Activated T-helper 17 cell treated with anti-CD3 and anti-CD28 coated beads, Interleukin-2, amount 50 U/mL, for 72 hours (primary cell): ENCODE data around the gene MROH2B. TPM values are rescaled to one million over a fixed set of nuclear protein-coding genes. Genes with fewer than 3 reads are reported as not detected.

Source experiments
- ATAC-seq: fragments of 150-1000 bp; cut with Tn5 transposase; replicated peaks from 2 replicates; pipeline ENCODE4 v1.10.0; 2021; ENCODE audit warnings: mild to moderate bottlenecking, moderate library complexity
- H3K27ac Mint-ChIP-seq: one replicate; pipeline ENCODE4 v1.8.0; 2022; ENCODE audit warnings: mixed read lengths
- H3K27me3 Mint-ChIP-seq: one replicate; pipeline ENCODE4 v1.8.0; 2022; ENCODE audit warnings: mixed read lengths
- H3K36me3 Mint-ChIP-seq: one replicate; pipeline ENCODE4 v1.8.0; 2022; ENCODE audit warnings: low read depth, mild to moderate bottlenecking, mixed read lengths
- H3K4me1 Mint-ChIP-seq: one replicate; pipeline ENCODE4 v1.8.0; 2022; ENCODE audit warnings: mixed read lengths
- H3K4me3 Mint-ChIP-seq: one replicate; pipeline ENCODE4 v1.8.0; 2022; ENCODE audit warnings: mild to moderate bottlenecking, mixed read lengths
- H3K9me3 Mint-ChIP-seq: one replicate; pipeline ENCODE4 v1.8.0; 2022; ENCODE audit warnings: mixed read lengths
- total RNA-seq, 2 donors: library from RNA; stranded (reverse); gene quantifications; one replicate each; pipeline ENCODE4 v1.2.3, GENCODE V29; 2022

MROH2B gene
- not detected for total RNA-seq

- Mint-ChIP-seq H3K27me3 (no peaks in the 10 kb centered on the region), H3K4me3 (no peak within 1 kb of the TSS), H3K27ac (no peak within 1 kb of the TSS), H3K4me1 (no peaks in the 10 kb centered on the region), H3K9me3 (no peaks in the 10 kb centered on the region), H3K36me3 (no peaks in the 10 kb centered on the region)
- ATAC-seq = no peak
These were observed at the start of gene MROH2B for GRCh38 chr5:41071242-41071641. Gene MROH2B (minus strand): TSS chr5:41071342. CDS start chr5:41070852, 490 bp downstream.

- H3K27ac Mint-ChIP-seq = no peak overlapping the region
- no peaks in the 10 kb centered on the region for H3K27me3 Mint-ChIP-seq
- no peaks in the 10 kb centered on the region for H3K36me3 Mint-ChIP-seq
- no peaks in the 10 kb centered on the region for H3K9me3 Mint-ChIP-seq
- no peaks in the 10 kb centered on the region for H3K4me1 Mint-ChIP-seq
- no peak for ATAC-seq
- H3K4me3 Mint-ChIP-seq = no peak overlapping the region
These were observed 49.5 kb upstream of the MROH2B start for GRCh38 chr5:41120600-41120999.

GRCh38 chr5:41118177-41118576 lies 47.0 kb upstream of the MROH2B start:
- no peaks in the 10 kb centered on the region for H3K27me3 Mint-ChIP-seq
- no peak for ATAC-seq

GRCh38 chr5:41115281-41115680 lies 44.1 kb upstream of the MROH2B start:
- Mint-ChIP-seq H3K4me3 (no peak overlapping the region), H3K27ac (no peak overlapping the region), H3K9me3 (no peaks in the 10 kb centered on the region), H3K4me1 (no peaks in the 10 kb centered on the region), H3K27me3 (no peaks in the 10 kb centered on the region), H3K36me3 (no peaks in the 10 kb centered on the region)
- no peak for ATAC-seq

More at GRCh38 chr5:41118177-41118576, 47.0 kb upstream of the MROH2B start:
- H3K9me3 Mint-ChIP-seq = no peaks in the 10 kb centered on the region
- H3K36me3 Mint-ChIP-seq = no peaks in the 10 kb centered on the region
- H3K4me1 Mint-ChIP-seq = no peaks in the 10 kb centered on the region
- no peak overlapping the region for H3K4me3 Mint-ChIP-seq
- H3K27ac Mint-ChIP-seq = no peak overlapping the region

GRCh38 chr5:41112486-41113455 lies 41.6 kb upstream of the MROH2B start:
- H3K27ac Mint-ChIP-seq = no peak overlapping the region
- no peaks in the 10 kb centered on the region for H3K36me3 Mint-ChIP-seq

GRCh38 chr5:41109186-41109585 lies 38.0 kb upstream of the MROH2B start:
- no peak overlapping the region for H3K4me3 Mint-ChIP-seq
- H3K9me3 Mint-ChIP-seq = no peaks in the 10 kb centered on the region
- no peak for ATAC-seq

More at GRCh38 chr5:41112486-41113455, 41.6 kb upstream of the MROH2B start:
- ATAC-seq = no peak
- H3K27me3 Mint-ChIP-seq = no peaks in the 10 kb centered on the region
- no peaks in the 10 kb centered on the region for H3K4me1 Mint-ChIP-seq
- no peaks in the 10 kb centered on the region for H3K9me3 Mint-ChIP-seq
- no peak overlapping the region for H3K4me3 Mint-ChIP-seq

GRCh38 chr5:41102341-41102740 lies 31.2 kb upstream of the MROH2B start:
- H3K4me1 Mint-ChIP-seq = no peaks in the 10 kb centered on the region
- no peak for ATAC-seq
- no peaks in the 10 kb centered on the region for H3K36me3 Mint-ChIP-seq
- no peak overlapping the region for H3K27ac Mint-ChIP-seq
- no peaks in the 10 kb centered on the region for H3K27me3 Mint-ChIP-seq
- no peaks in the 10 kb centered on the region for H3K9me3 Mint-ChIP-seq
- no peak overlapping the region for H3K4me3 Mint-ChIP-seq

More at GRCh38 chr5:41109186-41109585, 38.0 kb upstream of the MROH2B start:
- Mint-ChIP-seq H3K4me1 (no peaks in the 10 kb centered on the region), H3K36me3 (no peaks in the 10 kb centered on the region), H3K27ac (no peak overlapping the region), H3K27me3 (no peaks in the 10 kb centered on the region)

GRCh38 chr5:41097642-41098041 lies 26.5 kb upstream of the MROH2B start:
- no peaks in the 10 kb centered on the region for H3K9me3 Mint-ChIP-seq
- H3K36me3 Mint-ChIP-seq = no peaks in the 10 kb centered on the region
- H3K4me3 Mint-ChIP-seq = no peak overlapping the region
- peaks cover 2% of the 10 kb centered on the region for H3K27me3 Mint-ChIP-seq
- no peak overlapping the region for H3K27ac Mint-ChIP-seq
- no peak for ATAC-seq
- H3K4me1 Mint-ChIP-seq = no peaks in the 10 kb centered on the region

GRCh38 chr5:41095324-41096101 lies 24.4 kb upstream of the MROH2B start:
- no peak overlapping the region for H3K4me3 Mint-ChIP-seq
- no peaks in the 10 kb centered on the region for H3K9me3 Mint-ChIP-seq
- no peaks in the 10 kb centered on the region for H3K36me3 Mint-ChIP-seq
- peaks cover 4% of the 10 kb centered on the region for H3K27me3 Mint-ChIP-seq
- no peaks in the 10 kb centered on the region for H3K4me1 Mint-ChIP-seq
- no peak overlapping the region for H3K27ac Mint-ChIP-seq
- ATAC-seq = no peak

GRCh38 chr5:41094871-41095270 lies 23.7 kb upstream of the MROH2B start:
- Mint-ChIP-seq H3K27me3 (peaks cover 4% of the 10 kb centered on the region), H3K36me3 (no peaks in the 10 kb centered on the region), H3K4me1 (no peaks in the 10 kb centered on the region), H3K27ac (no peak overlapping the region), H3K9me3 (no peaks in the 10 kb centered on the region), H3K4me3 (no peak overlapping the region)
- no peak for ATAC-seq

- Mint-ChIP-seq H3K9me3 (no peaks in the 10 kb centered on the region), H3K4me3 (no peak overlapping the region), H3K27ac (no peak overlapping the region), H3K4me1 (no peaks in the 10 kb centered on the region), H3K36me3 (no peaks in the 10 kb centered on the region), H3K27me3 (peaks cover 4% of the 10 kb centered on the region)
- ATAC-seq = no peak
These were observed 22.7 kb upstream of the MROH2B start for GRCh38 chr5:41093803-41094202.

- Mint-ChIP-seq H3K36me3 (no peaks in the 10 kb centered on the region), H3K9me3 (no peaks in the 10 kb centered on the region), H3K4me3 (no peak overlapping the region), H3K27me3 (no peaks in the 10 kb centered on the region), H3K27ac (no peak overlapping the region), H3K4me1 (no peaks in the 10 kb centered on the region)
- no peak for ATAC-seq
These were observed 16.3 kb upstream of the MROH2B start for GRCh38 chr5:41087461-41087860.

- no peak for ATAC-seq
- no peaks in the 10 kb centered on the region for H3K36me3 Mint-ChIP-seq
- no peaks in the 10 kb centered on the region for H3K27me3 Mint-ChIP-seq
- no peak overlapping the region for H3K27ac Mint-ChIP-seq
- no peak overlapping the region for H3K4me3 Mint-ChIP-seq
- no peaks in the 10 kb centered on the region for H3K4me1 Mint-ChIP-seq
- no peaks in the 10 kb centered on the region for H3K9me3 Mint-ChIP-seq
These were observed 12.2 kb upstream of the MROH2B start for GRCh38 chr5:41083306-41083705.

GRCh38 chr5:41071975-41072374 lies 833 bp upstream of the MROH2B start:
- H3K36me3 Mint-ChIP-seq = no peaks in the 10 kb centered on the region
- no peak for ATAC-seq

More at GRCh38 chr5:41071975-41072374, 833 bp upstream of the MROH2B start:
- Mint-ChIP-seq H3K27ac (no peak overlapping the region), H3K4me1 (no peaks in the 10 kb centered on the region), H3K4me3 (no peak overlapping the region), H3K27me3 (no peaks in the 10 kb centered on the region), H3K9me3 (no peaks in the 10 kb centered on the region)
